Measurements from ENCODE around the gene NSMCE1.

Gene NSMCE1

GRCh38 chr16:27189335-27189972 lies 79.1 kb downstream of the NSMCE1 start:
- peak; percentile 64 for DNase-seq

- DNase-seq, result no peak
Observed at GRCh38 chr16:27188633-27189032, 79.9 kb downstream of the NSMCE1 start.

- no peak for DNase-seq
Observed at GRCh38 chr16:27185776-27186130, 82.8 kb downstream of the NSMCE1 start.

- no peak for DNase-seq
Observed at GRCh38 chr16:27182906-27183405, 85.6 kb downstream of the NSMCE1 start.

GRCh38 chr16:27181019-27181790 lies 87.4 kb downstream of the NSMCE1 start:
- peak; percentile 36 for DNase-seq

GRCh38 chr16:27179500-27180072 lies 89.0 kb downstream of the NSMCE1 start:
- DNase-seq, result peak; percentile 58

GRCh38 chr16:27177031-27177774 lies 91.4 kb downstream of the NSMCE1 start:
- DNase-seq, result no peak

GRCh38 chr16:27175888-27176287 lies 92.7 kb downstream of the NSMCE1 start:
- no peak for DNase-seq
